Measurements from ENCODE around the gene BAX. TPM values are rescaled to one million over a fixed set of nuclear protein-coding genes. Genes with fewer than 3 reads are reported as not detected.

Gene BAX
- total RNA-seq, 4 donors from 2014 or later: 71.0 to 138 (median 104) TPM

GRCh38 chr19:48975947-48976847 is 21.5 kb downstream of the BAX start:
- Histone ChIP-seq H3K4me1 (peaks cover 0 to under 1% (median 0%) of the 10 kb centered on the region in 4 donors), H3K4me3 (no peak overlapping the region), H3K9me3 (no peaks in the 10 kb centered on the region), H3K36me3 (peaks cover 0 to 64% (median 0%) of the 10 kb centered on the region in 3 donors), H3K27me3 (no peaks in the 10 kb centered on the region), H3K27ac (no peak overlapping the region)
- TF ChIP-seq CTCF (IDR thresholded peaks at IDR 0.05): peak in 1 of 6 experiments; percentile 5
- no peak for TF ChIP-seq POLR2A (IDR thresholded peaks at IDR 0.05)
- DNase-seq: no peak

- H3K4me3 ChIP-seq: no peak overlapping the region
- TF ChIP-seq CTCF (IDR thresholded peaks at IDR 0.05) (no peak), POLR2A (IDR thresholded peaks at IDR 0.05) (no peak)
- H3K9me3 ChIP-seq: no peaks in the 10 kb centered on the region
- H3K4me1 ChIP-seq: no peaks in the 10 kb centered on the region
- no peak for DNase-seq
- H3K27ac ChIP-seq: no peak overlapping the region
- H3K36me3 ChIP-seq: peaks cover 0 to 63% (median 0%) of the 10 kb centered on the region in 3 donors
- H3K27me3 ChIP-seq: no peaks in the 10 kb centered on the region
Observed at GRCh38 chr19:48977061-48977460, 22.4 kb downstream of the BAX start.

- TF ChIP-seq CTCF (IDR thresholded peaks at IDR 0.05) (no peak), POLR2A (IDR thresholded peaks at IDR 0.05) (no peak)
- DNase-seq: no peak
- Histone ChIP-seq H3K27me3 (no peaks in the 10 kb centered on the region), H3K9me3 (no peaks in the 10 kb centered on the region), H3K4me3 (no peak overlapping the region), H3K27ac (no peak overlapping the region), H3K4me1 (no peaks in the 10 kb centered on the region), H3K36me3 (peaks cover 0 to 54% (median 0%) of the 10 kb centered on the region in 3 donors)
Observed at GRCh38 chr19:48982280-48982679, 27.6 kb downstream of the BAX start.

GRCh38 chr19:48985711-48986110 is 31.0 kb downstream of the BAX start:
- TF ChIP-seq CTCF (IDR thresholded peaks at IDR 0.05) (no peak), POLR2A (IDR thresholded peaks at IDR 0.05) (no peak)
- H3K9me3 ChIP-seq: no peaks in the 10 kb centered on the region
- no peak overlapping the region for H3K27ac ChIP-seq
- H3K4me1 ChIP-seq: peaks cover 0 to 5% (median 0%) of the 10 kb centered on the region in 4 donors
- no peak overlapping the region for H3K4me3 ChIP-seq
- peaks cover 0 to 57% (median 0%) of the 10 kb centered on the region in 3 donors for H3K36me3 ChIP-seq
- no peak for DNase-seq
- no peaks in the 10 kb centered on the region for H3K27me3 ChIP-seq

- TF ChIP-seq CTCF (IDR thresholded peaks at IDR 0.05): no peak
- TF ChIP-seq POLR2A (IDR thresholded peaks at IDR 0.05): no peak
- no peak overlapping the region for H3K27ac ChIP-seq
- no peak overlapping the region for H3K4me3 ChIP-seq
- peaks cover 0 to 56% (median 0%) of the 10 kb centered on the region in 3 donors for H3K36me3 ChIP-seq
- DNase-seq: no peak
- no peaks in the 10 kb centered on the region for H3K9me3 ChIP-seq
- H3K27me3 ChIP-seq: no peaks in the 10 kb centered on the region
- H3K4me1 ChIP-seq: peaks cover 0 to 10% (median 0%) of the 10 kb centered on the region in 4 donors
Observed at GRCh38 chr19:48986211-48986610, 31.5 kb downstream of the BAX start.
